SU-DHL-6 (cell line): ENCODE data around the gene ALDOA.
"Not testable (repeated sequence)": the region's sequence is repeated elsewhere in the genome, so short reads cannot be mapped to it uniquely, and the experiment has no call there.

ENCODE experiments used
- CTCF ChIP-seq: fragments of 200-600 bp; sonication (generic); IDR thresholded peaks from one replicate; pipeline ENCODE4 v1.5.1; 2017; ENCODE audit warnings: antibody characterized with exemption, mild to moderate bottlenecking, low read length, moderate library complexity; ENCODE audit not compliant: insufficient read depth, poor library complexity, severe bottlenecking
- EZH2phosphoT487 ChIP-seq: fragments of 200-600 bp; sonication (generic), shearing (Covaris generic); conservative IDR thresholded peaks from 2 replicates; pipeline ENCODE4 v1.6.1; 2018; ENCODE audit warnings: mild to moderate bottlenecking, antibody characterized with exemption, low read length, moderate library complexity, mixed read lengths

GRCh38 chr16:30040690-30041089 is 24.9 kb upstream of the ALDOA start:
- not testable (repeated sequence) for TF ChIP-seq CTCF, EZH2phosphoT487
